GM19328 (cell line): ENCODE data around the gene RBM26.

Experiments used
- ATAC-seq: cut with Tn5 transposase; IDR thresholded peaks from one replicate; pipeline ENCODE4 v1.9.1; 2021; ENCODE audit warnings: mild to moderate bottlenecking, moderate library complexity; ENCODE audit not compliant: unreplicated experiment

RBM26 gene

GRCh38 chr13:79340490-79340889 is 65.6 kb downstream of the RBM26 start:
- no peak for ATAC-seq

DNA sequence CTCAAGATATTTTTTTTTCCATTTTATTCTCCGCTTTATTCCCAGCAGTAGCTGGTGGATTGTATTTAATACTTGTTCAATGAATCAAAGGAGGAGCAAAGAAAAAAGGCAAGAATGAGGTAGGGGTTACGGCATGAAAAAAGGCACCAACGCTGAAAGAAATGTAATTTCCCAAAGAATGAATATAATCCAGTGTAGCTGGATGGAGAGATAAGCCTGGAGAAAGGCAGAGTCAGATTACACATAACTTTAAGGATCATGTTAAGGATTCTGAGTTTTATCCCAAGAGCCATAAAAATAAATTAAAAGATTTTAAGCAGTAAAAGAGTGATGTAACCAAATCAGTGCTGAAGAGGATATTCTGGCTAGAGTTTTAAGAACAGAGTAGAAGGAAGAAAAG is 67.7 kb downstream of the RBM26 start:
- no peak for ATAC-seq

- no peak for ATAC-seq
These were observed 69.1 kb downstream of the RBM26 start for GRCh38 chr13:79336966-79337365.

- ATAC-seq = no peak
These were observed 77.5 kb downstream of the RBM26 start for GRCh38 chr13:79328510-79328909.

DNA sequence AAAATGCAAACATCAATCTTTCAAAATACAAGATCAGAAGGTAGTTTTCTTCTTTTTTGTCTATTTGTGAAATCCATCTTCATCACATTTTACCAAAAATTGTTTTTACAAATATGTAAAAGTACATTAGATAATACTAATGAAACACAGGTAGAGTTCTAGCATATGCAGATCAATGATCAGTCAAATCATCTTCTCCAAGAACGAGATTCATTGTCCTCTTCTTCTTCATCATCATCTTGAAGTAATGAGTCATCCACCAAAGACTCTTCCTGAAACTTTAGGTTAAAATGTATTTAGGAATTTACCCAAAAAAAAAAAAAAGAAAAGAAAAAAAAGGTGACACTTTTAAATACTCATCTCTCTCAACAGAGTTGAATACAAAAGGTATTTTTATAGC is 85.6 kb downstream of the RBM26 start:
- no peak for ATAC-seq

DNA sequence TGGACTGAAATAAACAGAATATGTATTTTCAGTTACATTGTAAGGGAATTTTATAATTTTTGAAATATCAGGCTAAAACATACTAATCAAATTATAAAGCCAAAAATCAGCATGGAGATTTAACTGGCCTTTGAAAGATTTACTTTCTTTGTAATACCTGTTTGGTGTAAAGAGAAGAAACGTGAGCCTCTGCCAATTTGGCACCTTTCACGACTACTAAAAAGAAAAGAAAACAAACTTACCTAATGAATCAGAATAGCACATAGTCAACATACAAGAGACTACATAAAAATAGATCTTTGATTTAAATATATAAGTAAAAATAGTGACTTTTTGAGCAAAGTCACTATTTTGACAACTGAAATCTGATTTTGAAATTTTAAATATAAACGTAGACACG is 87.4 kb downstream of the RBM26 start:
- ATAC-seq = no peak

DNA sequence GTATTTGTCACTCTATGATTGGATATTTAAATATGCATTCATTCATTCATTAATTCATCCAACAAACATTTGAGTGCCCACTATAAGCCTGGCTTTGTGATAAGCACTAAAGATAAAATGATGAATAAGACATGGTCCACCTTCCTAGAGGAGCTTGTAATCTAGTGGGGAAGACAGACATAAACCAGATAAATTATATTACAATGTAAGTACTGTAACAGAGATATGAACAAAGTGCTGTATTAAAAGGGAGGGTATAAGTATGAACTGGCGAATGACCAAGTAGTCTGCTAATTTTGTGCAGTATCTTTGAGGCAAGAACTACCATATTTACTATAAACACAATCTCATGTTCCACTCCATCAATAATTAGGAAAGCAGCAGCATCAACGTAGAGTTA is 88.2 kb downstream of the RBM26 start:
- no peak for ATAC-seq

GRCh38 chr13:79314652-79315051 is 91.4 kb downstream of the RBM26 start:
- ATAC-seq = no peak

GRCh38 chr13:79312340-79312855 is 93.7 kb downstream of the RBM26 start:
- no peak for ATAC-seq

GRCh38 chr13:79311386-79311785 is 94.7 kb downstream of the RBM26 start:
- ATAC-seq = no peak

- no peak for ATAC-seq
These were observed 96.4 kb downstream of the RBM26 start for GRCh38 chr13:79309690-79310089.

GRCh38 chr13:79307866-79308298 is 98.2 kb downstream of the RBM26 start:
- peak; percentile 79 for ATAC-seq

GRCh38 chr13:79307433-79307861 is 98.6 kb downstream of the RBM26 start:
- no peak for ATAC-seq

GRCh38 chr13:79306650-79307049 is 99.4 kb downstream of the RBM26 start:
- ATAC-seq = no peak

DNA sequence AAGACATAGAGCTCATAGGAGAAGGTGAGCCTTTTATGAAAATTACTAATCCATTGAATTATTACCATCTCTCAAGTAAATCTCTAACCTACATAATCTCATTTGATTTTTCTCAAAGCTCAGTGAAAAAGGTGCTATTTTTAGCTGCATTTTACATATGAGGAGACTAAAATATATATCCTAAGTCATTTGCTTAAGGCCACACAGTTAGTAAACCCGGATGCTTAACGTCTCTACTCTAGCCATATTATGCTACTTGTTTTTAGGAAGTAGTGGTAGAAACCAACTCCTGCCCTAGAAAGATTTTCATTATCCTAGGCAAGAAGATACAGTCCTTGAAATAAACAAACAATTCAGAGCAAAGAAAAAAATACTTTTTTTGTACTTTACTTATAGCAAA is 108.9 kb downstream of the RBM26 start:
- ATAC-seq = no peak

GRCh38 chr13:79295906-79296706 is 109.9 kb downstream of the RBM26 start:
- ATAC-seq = no peak

DNA sequence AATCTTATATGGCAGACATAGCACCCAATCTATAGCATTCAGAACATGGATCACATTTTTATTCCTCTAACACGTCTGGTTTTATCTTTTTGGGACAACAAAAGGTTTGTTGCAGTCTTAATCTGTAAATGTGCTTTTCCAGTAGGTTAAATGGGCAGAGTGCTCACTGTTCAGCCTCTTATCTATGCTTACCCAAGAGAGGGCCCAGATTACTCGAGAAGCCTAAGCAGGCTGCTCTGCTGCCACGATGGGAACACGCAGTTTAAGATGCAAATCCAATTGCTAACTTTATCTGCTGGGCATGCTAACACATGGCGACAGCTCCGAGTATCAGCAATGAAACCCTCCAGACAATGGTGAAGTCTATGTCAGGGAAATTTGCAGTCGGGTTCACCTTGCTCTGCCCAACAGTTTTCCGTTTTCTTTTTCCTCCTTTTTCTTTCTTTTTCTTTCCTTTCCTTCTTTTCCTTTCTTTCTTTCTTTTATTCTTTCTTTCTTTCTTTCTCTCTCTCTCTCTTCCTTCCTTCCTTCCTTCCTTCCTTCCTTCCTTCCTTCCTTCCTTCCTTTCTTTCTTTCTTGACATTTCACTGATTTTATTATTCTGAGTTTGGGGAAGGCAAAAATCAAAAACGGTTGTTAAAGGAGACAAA is 115.3 kb downstream of the RBM26 start:
- no peak for ATAC-seq

- no peak for ATAC-seq
These were observed 116.5 kb downstream of the RBM26 start for GRCh38 chr13:79289571-79289970.

- no peak for ATAC-seq
These were observed 117.9 kb downstream of the RBM26 start for GRCh38 chr13:79287939-79288795.

DNA sequence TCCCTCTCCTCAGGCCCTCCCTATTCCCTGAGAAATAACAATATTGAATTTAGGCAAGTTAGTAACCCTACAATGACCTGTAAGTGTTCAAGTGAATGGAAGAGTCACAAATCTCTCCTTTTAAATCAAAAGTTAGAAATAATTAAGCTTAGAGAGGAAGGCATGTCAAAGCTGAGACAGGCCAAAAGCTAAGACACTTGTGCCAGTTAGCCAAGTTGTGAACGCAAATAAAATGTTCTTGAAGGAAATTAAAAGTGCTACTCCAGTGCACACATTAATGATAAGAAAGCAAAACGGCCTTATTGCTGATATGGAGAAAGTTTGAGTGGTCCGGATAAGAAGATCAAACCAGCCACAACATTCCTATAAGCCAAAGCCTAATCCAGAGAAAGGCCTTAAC is 120.9 kb downstream of the RBM26 start:
- ATAC-seq = no peak

GRCh38 chr13:79283742-79284141 is 122.3 kb downstream of the RBM26 start:
- ATAC-seq = no peak
